ENCODE data around the gene TMEM151B. TPM values are rescaled to one million over a fixed set of nuclear protein-coding genes. Genes with fewer than 3 reads are reported as not detected.

TMEM151B gene
- total and polyA plus RNA-seq, 10 donors = 0.03 to 0.17 (median 0.11) TPM; not detected in 7

- Histone ChIP-seq H3K27ac (peak overlapping the region in 2 of 8 donors; percentile 51 to 61), H3K4me3 (no peak overlapping the region), H3K27me3 (replicated peaks in 1 of 7) (no peaks in the 10 kb centered on the region), H3K9me3 (no peaks in the 10 kb centered on the region), H3K4me1 (peaks cover 9 to 61% (median 26%) of the 10 kb centered on the region in 6 donors), H3K36me3 (peaks cover 0 to 22% (median 0%) of the 10 kb centered on the region in 6 donors)
- intact Hi-C loops (cut with DNase I; ENCODE audit: low total_unique reads) = loop anchor here (10.0 kb wide), 2 partner anchors 61 to 141 kb away; no protein-coding TSS in a partner anchor
- DNase-seq = peak; percentile 60
- TF ChIP-seq POLR2A (IDR thresholded peaks at IDR 0.05) (no peak), POLR2AphosphoS5 (IDR thresholded peaks at IDR 0.05) (no peak), CTCF (IDR thresholded peaks at IDR 0.05 in 8 of 11, conservative IDR thresholded peaks at IDR 0.05 in 3 of 11) (no peak)
- 81 to 91% (median 87%) methylated on average over 6 of the region's 6 CpGs for WGBS, 5 donors
These were observed 34.2 kb upstream of the TMEM151B start for GRCh38 chr6:44235891-44236516.

GRCh38 chr6:44237021-44237812 is 33.0 kb upstream of the TMEM151B start:
- 30 to 39% (median 31%) methylated on average over 17 to 22 of the region's 22 CpGs for WGBS, 5 donors
- H3K36me3 ChIP-seq = peaks cover 0 to 10% (median 0%) of the 10 kb centered on the region in 6 donors
- H3K27ac ChIP-seq = peak overlapping the region; percentile 84 to 97 (median 94)
- TF ChIP-seq POLR2AphosphoS5 (IDR thresholded peaks at IDR 0.05) (peak in 1 of 3 donors; percentile 10), POLR2A (IDR thresholded peaks at IDR 0.05) (peak in 1 of 3 donors; percentile 1), CTCF (IDR thresholded peaks at IDR 0.05 in 8 of 11, conservative IDR thresholded peaks at IDR 0.05 in 3 of 11) (no peak)
- no peaks in the 10 kb centered on the region for H3K9me3 ChIP-seq
- no peaks in the 10 kb centered on the region for H3K27me3 ChIP-seq (replicated peaks in 1 of 7)
- intact Hi-C loops (cut with DNase I; ENCODE audit: low total_unique reads) = loop anchor here (10.0 kb wide), 2 partner anchors 62 to 142 kb away; no protein-coding TSS in a partner anchor
- H3K4me3 ChIP-seq = peak overlapping the region; percentile 34 to 79 (median 50)
- peaks cover 9 to 61% (median 26%) of the 10 kb centered on the region in 6 donors for H3K4me1 ChIP-seq
- peak; percentile 92 for DNase-seq

- WGBS, 5 donors = 2 to 7% (median 3%) methylated on average over 17 to 42 of the region's 42 CpGs
- Histone ChIP-seq H3K27me3 (replicated peaks in 1 of 7) (no peaks in the 10 kb centered on the region), H3K9me3 (no peaks in the 10 kb centered on the region), H3K36me3 (peaks cover 0 to 3% (median 0%) of the 10 kb centered on the region in 6 donors), H3K27ac (peak overlapping the region; percentile 84 to 97 (median 94)), H3K4me1 (peaks cover 9 to 59% (median 26%) of the 10 kb centered on the region in 6 donors), H3K4me3 (peak overlapping the region; percentile 34 to 79 (median 50))
- intact Hi-C loops (cut with DNase I; ENCODE audit: low total_unique reads) = loop anchor here (10.0 kb wide), 2 partner anchors 63 to 143 kb away; no protein-coding TSS in a partner anchor
- DNase-seq = peak; percentile 96
- TF ChIP-seq POLR2A (IDR thresholded peaks at IDR 0.05) (peak in 2 of 3 donors; percentile 5 to 9), CTCF (IDR thresholded peaks at IDR 0.05 in 8 of 11, conservative IDR thresholded peaks at IDR 0.05 in 3 of 11) (peak; percentile 94 to 99 (median 98)), POLR2AphosphoS5 (IDR thresholded peaks at IDR 0.05) (peak; percentile 86 to 95 (median 88))
These were observed 32.3 kb upstream of the TMEM151B start for GRCh38 chr6:44237813-44238433.

Data from spleen (tissue), 11 donors.